Measurements from ENCODE around the gene SYT14.
"Not testable (repeated sequence)": the region's sequence is repeated elsewhere in the genome, so short reads cannot be mapped to it uniquely, and the experiment has no call there.

Gene SYT14

DNA sequence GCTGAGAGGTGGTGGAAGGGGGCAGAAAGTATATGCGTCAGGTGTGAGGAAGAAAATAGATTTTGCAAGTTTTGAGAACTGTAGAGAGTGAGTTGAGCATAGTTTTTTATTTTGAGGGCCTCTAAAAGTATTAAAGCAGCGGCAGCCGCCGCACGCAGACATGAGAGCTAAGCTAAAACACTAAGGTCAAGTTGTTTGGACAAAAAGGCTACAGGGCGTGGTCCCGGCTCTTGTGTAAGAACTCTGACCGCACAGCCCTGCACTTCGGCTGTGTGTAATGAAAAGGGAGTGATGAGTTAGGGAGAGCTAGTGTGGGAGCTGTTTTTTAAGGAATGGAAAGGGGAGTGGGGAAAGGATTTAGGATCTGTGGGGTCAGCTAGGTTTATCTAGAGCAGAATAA, 174.9 kb downstream of the SYT14 start:
- not testable (repeated sequence) for DNase-seq (ENCODE audit: low read depth, low spot score)

DNA sequence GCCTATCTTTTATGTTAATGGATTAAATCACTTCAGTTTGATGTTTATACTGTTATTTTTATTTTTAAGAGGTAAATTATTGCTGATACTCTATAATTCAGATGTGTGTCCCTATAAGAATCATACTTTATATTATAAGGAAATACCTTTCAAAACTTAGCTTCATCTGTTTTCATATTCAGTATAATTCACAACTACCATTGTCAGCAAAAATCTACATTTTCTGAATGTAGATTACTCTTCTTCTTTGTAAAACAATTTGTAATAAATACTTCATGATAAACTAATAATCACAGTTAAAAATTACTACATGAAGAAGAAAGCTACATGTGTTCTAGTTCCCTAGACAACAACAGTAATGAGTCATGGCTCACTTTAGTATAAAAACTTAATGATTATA, 179.2 kb downstream of the SYT14 start:
- DNase-seq (ENCODE audit: low read depth, low spot score) = no peak

DNA sequence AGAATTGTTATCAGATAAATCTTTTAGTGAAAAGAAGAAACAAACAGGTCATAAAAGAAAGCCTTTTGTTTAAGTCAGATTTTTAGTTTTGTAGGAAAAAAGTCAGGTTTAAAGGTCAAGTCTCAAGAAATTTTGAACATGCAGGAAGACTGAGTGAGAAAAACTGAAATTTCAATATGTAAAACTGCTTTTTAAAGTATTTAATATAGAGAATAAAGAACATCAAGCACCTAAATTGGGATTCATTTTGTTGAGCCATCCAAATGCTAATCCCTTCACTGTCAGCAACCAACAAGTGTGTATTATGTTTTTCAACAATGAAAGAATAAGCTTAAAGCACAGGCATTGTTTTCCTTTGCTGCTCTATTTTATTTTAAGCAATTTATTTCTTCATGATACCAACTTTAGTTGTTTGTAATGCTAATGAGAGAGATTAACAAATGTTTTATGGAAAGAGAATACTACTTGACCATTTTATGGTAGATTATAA, 179.7 kb downstream of the SYT14 start:
- DNase-seq (ENCODE audit: low read depth, low spot score) = no peak

DNA sequence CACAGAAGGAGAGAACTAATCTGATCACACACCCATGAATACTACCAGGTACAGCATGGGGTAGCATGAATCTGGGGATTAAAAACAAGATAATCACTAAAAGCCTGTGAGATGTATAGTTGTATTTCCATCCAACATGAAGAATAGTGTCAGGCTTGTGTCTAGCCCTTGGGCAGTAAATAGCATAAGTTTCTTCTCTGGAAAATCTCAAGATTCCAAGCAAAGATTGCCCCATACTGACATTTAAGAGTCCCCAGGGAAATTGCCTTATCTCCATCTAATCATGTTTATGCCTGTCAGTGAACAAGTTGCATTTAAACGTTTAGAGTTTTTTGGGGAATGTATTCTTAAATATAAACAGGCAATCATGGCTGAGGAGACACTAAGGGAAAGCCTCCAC, 185.4 kb downstream of the SYT14 start:
- no peak for DNase-seq (ENCODE audit: low read depth, low spot score)

DNA sequence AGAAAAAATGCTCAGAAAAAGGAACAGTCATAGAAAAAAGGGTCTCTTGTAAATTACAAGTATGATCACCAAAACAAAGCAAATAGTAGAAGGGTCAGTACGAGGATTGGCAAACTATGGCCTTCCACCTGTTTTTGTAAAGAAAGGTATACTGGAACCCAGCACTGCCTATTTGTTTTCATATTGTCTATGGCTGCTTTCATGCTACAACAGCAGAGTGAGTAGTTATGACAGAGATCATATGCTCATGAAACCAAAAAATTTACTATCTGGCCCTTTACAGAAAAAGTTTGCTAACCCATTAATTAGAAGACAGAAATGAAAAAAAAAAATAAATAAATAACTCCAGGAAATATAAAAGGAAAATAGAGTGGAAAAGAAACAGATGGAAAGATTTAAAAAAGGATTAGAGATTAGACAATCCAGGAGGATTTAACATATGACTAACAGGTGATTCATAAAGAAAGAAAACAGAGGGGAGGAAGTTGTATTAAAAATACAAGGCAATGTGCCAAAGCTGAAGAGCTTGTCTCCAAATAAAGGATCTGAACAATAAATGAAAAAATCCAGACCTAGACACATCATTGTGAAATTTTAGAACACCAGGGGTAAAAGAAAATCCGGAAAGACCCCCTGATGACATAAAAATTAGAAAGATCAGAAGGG, 186.0 kb downstream of the SYT14 start:
- DNase-seq (ENCODE audit: low read depth, low spot score) = no peak

DNA sequence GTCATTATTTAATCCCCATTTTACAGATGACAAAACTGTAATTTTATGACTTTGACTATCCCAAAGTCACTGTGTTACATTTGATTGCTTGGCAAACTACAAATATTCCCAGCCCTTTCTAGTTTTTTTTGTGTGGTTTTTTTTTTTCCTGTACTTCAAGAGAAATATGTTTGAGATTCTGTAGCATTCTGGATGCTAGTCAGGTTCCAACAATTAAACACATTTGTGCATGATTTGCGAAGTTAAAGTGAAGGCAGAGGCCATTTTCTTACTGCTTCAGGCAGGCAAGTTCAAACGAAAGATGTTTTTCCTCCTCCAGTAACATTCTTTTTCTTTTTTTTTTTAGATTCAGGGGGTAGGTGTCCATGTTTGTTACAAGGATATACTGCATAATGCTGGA, 186.7 kb downstream of the SYT14 start:
- DNase-seq (ENCODE audit: low read depth, low spot score) = no peak

DNA sequence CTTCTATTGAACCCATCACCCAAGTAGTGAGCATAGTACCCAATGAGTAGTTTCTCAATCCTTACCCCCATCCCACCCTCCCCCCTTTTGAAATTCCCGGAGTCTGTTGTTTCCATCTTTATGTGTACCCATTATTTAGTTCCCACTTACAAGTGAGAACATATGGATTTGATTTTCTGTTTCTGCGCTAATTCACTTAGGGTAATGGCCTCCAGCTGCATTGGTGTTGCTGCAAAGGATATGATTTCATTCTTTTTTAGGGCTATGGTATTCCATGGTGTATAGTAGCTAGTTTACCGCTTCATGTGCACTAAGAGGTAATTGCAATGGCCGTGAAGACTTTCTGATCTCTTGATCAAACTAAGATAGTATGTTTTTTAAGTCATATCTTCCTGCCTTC, 187.1 kb downstream of the SYT14 start:
- DNase-seq (ENCODE audit: low read depth, low spot score) = no peak

DNA sequence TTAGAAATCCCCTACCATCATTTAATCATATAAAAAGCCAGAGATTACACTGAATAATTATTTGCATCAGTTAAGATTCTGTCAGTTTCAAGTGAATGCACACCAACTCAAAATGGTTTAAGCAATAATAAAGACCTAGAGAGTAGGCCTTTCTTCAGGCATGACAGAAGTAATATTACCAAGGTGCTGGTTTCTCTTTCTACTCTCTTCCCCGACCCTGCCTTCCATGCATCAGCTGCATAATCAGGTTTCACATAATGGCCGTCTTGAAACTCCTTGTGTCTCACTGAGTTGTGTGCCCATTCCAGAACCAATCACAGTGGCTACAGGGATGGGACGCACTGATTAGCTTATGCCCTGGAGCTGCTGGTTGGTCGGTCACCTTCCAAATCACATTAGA, 191.1 kb downstream of the SYT14 start:
- DNase-seq (ENCODE audit: low read depth, low spot score) = no peak

DNA sequence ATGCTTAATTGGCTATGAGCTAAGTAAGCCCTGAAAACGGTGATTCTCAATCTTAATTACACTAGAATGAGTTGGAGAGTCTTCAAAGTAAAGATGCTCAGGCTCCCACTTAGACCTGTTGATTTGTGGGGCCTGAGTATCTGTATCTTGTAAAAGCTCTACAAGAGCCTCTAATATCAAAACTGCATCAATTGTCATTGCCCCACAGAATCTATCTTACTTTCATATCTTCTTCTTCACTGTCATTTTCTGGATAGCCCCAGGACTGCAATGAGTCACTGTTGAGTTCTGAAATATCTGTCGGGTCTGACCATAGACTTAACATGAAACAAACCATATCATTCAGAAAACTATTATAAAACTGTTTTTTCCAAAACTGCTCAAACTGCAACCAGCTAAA, 191.7 kb downstream of the SYT14 start:
- no peak for DNase-seq (ENCODE audit: low read depth, low spot score)

DNA sequence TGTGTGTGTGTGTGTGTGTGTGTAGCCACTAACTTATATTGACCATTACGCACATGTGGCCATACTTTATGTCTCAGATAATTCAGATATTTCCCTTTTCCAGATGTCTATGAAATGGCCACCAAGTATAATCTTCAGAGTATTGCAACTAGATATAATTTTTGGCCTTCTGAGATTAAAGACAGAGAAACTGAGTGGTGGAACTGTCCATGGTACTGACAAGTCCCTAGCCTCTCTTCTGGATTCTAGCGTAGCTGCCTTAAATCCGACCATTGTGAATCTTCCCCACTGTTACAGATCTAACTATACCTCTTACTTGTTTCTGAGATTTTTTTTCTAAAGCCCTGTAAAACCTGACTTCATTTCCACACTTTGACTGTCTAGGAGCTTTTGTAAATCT, 194.6 kb downstream of the SYT14 start:
- DNase-seq (ENCODE audit: low read depth, low spot score) = no peak

DNA sequence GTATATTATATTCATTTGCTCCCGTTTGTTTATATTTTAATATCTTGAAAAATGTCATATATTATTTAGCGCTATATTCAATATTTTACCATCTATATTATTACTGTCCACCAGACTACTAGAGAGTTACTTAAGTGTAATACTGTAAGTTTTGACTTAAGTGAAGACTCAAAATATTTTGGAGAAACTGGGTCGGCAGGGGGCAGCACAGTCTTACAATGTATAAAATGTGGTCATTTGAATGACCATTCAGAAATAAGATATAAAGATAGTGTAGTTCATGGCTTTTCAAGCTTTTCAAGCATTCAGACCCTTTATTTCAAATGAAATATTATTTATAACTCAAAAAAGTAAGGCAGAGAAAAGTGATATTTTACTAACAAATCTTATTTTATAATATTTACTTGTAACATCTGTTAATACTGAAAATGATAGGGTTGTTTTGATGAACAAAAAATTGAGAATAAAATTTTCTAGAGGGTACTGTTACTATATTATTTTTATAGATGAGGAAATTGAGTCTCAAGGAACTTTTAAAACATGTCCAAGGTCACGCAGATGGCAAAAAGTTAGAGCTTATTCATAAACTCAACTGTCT, 205.5 kb downstream of the SYT14 start:
- peak; percentile 54 for DNase-seq (ENCODE audit: low read depth, low spot score)

DNA sequence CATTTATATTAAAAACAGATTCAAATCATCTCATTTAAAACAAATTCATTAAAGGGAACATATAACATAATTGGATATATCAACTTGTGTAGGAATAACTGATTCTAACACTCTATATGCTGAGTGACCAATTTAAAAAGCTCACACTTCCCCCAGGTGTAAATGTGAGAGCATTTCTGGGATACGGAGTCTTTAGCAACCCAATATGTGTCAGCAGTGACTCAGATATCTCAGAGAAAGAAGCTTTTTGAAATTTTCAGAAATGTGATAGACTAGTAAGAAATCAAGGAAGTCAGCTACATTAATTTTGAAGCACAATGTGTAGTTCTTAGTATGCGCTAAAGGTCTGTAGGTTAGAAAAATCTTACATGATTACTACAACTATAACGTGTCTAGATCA, 206.7 kb downstream of the SYT14 start:
- no peak for DNase-seq (ENCODE audit: low read depth, low spot score)

DNA sequence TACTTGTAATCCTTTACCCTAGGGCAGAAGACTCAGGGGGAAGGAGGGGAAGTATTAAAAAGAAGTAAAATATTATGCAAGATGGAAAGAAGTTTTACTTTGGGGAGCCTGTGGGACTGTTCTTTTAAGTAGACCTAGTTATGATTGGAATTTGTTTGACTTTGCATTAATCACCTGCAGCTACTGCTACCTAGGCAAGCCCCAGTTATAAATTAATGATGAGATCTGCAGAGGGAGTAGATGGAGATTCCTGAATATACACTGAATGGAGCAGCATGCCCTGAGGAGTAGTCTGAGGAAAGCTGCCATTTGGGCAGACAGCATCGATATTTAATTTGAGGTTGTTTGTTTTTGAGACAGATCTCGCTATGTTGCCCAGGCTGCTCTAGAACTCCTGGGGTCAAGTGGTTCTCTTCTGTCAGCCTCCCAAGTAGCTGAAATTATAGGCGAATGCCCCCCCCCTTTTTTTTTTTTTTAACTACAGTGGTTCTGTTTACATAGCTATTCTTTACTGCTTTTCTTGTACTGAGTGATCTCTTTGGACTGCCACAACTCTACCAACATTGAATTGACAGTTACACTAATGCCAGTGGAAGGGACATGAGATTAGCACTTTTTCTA, 213.1 kb downstream of the SYT14 start:
- DNase-seq (ENCODE audit: low read depth, low spot score) = no peak

DNA sequence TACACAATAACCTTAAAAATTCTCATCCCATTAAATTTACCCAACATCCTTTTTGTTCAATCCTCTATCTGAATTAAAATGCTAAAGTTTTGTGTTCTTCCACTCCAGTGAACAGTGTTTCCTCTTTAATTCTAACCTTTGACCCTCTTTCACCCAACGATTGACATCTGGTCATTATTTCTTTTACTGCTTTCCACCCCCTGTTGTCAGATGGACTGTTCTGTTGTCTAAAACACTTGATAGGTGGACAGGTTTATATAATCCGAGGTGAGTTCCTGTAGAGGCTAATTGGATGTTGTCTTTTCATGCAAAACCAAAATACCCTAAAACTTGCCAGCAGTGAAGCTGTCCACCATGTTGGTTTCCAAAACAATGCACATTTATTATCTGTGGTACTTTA, 221.2 kb downstream of the SYT14 start:
- no peak for DNase-seq (ENCODE audit: low read depth, low spot score)

DNA sequence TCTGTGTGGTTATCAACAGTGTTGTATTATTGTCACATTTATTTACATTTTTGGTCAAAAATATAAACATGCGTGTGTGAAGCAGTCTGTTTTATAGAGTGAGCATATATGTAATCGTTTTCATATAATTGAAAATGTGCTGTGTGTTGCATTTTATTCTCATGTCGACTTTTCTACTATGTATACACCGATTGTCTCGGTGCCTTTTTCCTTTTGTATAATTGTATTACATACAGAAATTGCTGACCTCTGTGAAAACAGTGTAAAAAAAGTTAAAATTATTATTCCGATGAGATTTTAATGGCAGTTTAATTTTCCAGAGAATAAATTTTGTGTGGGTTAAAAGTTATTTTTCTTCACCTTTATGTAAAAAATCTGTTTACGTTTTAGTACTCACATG, 232.2 kb downstream of the SYT14 start:
- no peak for DNase-seq (ENCODE audit: low read depth, low spot score)

DNA sequence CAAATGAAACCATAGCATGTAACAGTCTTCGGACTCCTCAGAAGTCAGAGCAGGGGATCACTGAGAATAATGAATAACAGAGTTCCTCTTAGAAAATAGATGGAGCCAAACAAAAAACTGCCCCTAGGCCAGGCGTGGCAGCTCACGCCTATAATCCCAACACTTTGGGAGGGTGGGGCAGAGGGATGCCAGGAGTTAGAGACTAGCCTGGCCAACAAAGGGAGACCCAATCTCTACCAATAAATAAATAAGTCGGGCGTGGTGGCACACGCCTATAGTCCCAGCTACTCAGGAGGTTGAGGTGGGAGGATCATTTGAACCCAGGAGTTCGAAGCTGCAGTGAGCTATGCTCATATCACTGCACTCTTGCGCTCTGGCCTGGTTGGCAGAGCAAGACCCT, 236.1 kb downstream of the SYT14 start:
- DNase-seq (ENCODE audit: low read depth, low spot score) = no peak

DNA sequence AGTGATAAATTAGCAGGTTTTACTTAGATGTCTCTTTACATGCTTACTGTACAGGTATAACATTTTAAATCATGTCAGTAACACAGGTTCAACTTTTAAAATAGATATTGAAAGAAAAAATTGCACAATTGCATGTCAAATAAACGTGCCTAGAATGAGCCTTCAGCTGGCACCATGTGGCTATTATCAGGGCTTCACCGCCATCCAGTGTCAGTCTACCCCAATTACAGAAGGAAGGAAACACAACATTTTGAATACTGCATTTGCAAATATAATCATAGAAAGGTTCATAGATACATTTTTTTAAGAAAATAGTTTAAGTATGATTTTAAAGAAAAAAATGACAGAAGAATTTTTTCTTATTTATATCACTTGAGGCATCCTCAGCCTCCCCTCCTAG, 247.0 kb downstream of the SYT14 start:
- DNase-seq (ENCODE audit: low read depth, low spot score) = no peak

DNA sequence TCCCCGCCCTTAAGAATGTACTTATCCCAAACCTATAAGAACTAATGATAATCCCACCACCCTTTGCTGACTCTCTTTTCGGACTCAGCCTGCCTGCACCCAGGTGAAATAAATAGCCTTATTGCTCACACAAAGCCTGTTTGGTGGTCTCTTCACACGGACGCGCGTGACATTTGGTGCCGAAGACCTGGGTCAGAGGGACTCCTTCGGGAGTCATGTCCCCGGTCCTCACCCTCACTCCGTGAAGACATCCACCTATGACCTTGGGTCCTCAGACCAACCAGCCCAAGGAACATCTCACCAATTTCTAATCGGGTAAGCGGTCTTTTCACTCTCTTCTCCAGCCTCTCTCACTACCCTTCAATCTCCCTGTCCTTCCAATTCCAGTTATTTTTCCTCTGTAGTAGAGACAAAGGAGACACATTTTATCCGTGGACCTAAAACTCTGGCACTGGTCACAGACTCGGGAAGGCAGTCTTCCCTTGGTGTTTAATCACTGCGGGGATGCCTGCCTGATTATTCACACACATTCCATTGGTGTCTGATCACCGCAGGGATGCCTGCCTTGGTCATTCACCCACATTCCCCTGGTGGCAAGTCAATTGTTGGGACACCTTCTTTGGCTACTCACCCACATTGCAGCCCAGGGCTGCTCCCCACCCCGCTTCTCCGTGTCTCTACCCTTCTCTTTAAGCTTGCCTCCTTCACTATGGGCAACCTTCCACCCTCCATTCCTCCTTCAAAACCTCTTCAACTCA, 250.0 kb downstream of the SYT14 start:
- not testable (repeated sequence) for DNase-seq (ENCODE audit: low read depth, low spot score)

DNA sequence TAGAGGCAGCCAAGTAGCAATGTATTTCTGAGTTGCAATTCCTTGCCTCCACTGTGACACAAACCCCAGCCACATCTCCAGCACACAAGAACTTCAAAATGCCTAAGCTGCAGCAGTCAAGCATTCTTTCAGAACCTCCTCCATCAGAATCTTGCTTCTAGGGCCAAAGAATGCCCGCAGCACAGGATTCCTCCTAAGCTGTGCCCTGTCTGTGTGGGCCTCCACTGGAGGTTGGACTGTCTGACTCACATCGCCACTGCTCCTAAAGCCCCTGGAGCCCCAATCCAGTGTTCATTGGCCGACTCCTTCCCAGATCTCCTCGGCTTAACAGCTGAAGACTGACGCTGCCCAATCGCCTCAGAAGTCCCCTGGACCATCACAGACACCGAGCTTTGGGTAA, 251.4 kb downstream of the SYT14 start:
- DNase-seq (ENCODE audit: low read depth, low spot score) = no peak

DNA sequence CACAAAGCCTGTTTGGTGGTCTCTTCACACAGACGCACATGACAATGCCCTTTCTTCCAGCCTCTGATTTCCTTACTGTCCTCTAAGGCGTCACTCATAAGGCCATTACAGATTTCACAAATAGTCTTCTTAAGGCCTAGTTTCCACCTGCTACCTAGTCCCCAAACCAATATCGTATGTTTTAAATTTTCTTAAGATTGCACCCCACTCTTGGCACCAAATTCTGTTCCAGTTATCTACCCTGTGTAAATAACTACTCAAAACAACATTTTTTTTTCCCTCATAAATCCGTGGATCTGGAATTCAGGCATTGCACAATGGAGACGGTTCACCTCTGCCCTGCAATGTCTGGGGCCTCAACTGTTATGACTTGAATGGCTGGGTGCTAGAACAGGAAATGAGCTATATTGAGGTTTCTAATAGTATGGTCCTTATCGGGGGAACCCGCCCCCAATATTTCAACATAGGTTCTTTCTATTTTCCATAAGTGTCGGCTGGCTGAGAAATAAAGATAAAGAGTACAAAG, 257.7 kb downstream of the SYT14 start:
- no peak for DNase-seq (ENCODE audit: low read depth, low spot score)

DNA sequence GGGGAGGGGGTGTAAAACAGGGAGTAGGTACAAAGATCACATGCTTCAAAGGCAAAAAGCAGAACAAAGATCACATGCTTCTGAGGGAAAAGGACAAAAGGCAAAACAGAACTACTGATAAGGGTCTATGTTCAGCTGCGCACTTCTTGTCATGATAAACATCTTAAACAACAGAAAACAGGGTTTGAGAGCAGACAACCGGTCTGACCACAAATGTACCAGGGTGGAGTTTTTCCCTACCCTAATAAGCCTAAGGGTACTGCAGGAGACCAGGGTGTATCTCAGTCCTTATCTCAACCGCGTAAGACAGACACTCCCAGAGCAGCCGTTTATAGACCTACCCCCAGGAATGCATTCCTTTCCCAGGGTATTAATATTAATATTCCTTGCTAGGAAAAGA, 258.2 kb downstream of the SYT14 start:
- DNase-seq (ENCODE audit: low read depth, low spot score) = not testable (repeated sequence)

DNA sequence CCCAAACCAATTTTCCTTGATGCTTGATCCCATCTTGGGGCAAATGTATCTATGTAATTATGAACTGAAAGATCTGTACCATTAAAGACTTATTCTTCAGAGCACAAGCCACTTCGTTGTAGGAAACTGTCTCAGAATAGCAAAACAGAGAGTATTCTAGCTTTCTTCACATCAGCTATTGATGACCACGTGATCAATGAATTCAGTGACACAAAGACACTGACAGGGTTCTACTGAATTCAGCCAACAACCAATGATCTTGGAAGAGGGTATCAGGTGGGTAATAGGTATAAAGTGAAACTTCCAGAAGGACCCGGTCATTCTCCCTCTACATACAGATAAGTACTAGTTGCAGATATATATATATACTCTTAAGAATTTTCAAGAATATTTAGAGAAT, 260.8 kb downstream of the SYT14 start:
- no peak for DNase-seq (ENCODE audit: low read depth, low spot score)

Data from brain pericyte (primary cell).